ENCODE results near the gene EML3.

DNA sequence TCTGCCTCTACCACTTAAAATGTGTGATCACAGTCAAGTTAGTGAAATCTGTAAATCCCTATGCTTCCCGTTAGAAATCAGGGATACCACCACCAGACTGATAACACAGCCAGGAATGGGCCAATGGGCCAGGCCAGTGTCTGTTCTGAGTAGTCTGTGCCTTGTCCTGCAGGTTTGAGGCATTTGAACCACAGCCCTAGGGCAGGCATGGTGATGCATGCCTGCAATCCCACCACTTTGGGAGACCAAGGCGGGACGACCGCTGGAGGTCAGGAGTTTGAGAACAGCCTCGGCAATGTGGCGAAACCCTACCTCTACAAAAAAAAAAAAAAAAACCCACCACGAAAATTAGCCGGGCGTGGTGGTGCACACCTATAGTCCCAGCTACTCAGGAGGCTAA is 53.9 kb downstream of the EML3 start:
- TF ChIP-seq, protein P1, sequence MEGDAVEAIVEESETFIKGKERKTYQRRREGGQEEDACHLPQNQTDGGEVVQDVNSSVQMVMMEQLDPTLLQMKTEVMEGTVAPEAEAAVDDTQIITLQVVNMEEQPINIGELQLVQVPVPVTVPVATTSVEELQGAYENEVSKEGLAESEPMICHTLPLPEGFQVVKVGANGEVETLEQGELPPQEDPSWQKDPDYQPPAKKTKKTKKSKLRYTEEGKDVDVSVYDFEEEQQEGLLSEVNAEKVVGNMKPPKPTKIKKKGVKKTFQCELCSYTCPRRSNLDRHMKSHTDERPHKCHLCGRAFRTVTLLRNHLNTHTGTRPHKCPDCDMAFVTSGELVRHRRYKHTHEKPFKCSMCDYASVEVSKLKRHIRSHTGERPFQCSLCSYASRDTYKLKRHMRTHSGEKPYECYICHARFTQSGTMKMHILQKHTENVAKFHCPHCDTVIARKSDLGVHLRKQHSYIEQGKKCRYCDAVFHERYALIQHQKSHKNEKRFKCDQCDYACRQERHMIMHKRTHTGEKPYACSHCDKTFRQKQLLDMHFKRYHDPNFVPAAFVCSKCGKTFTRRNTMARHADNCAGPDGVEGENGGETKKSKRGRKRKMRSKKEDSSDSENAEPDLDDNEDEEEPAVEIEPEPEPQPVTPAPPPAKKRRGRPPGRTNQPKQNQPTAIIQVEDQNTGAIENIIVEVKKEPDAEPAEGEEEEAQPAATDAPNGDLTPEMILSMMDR (IDR thresholded peaks at IDR 0.05): no peak
- no peak for TF ChIP-seq POLR2A (IDR thresholded peaks at IDR 0.05)

Measured in lower leg skin (tissue), 3 donors.